Naive B cell (primary cell): Measurements from ENCODE around the gene SHB. TPM values are rescaled to one million over a fixed set of nuclear protein-coding genes. Genes with fewer than 3 reads are reported as not detected.

Source experiments
- ATAC-seq, 2 donors: fragments of 150-1000 bp; cut with Tn5 transposase; 2 replicates each; pipeline ENCODE4 v1.10.0; 2021; ENCODE audit warnings: low read depth in 2 of 2, mild to moderate bottlenecking in 2 of 2, moderate library complexity in 2 of 2
- DNase-seq: peaks from one replicate; pipeline ENCODE4 v3.0.0; 2022
- H3K27ac Mint-ChIP-seq, 6 donors: one replicate each; pipeline ENCODE4 v1.8.0; 2020 to 2022; ENCODE audit warnings: mild to moderate bottlenecking in 6 of 6, mixed read lengths in 6 of 6, moderate library complexity in 5 of 6, inconsistent platforms in 2 of 6
- H3K27me3 Mint-ChIP-seq, 3 donors: one replicate each; pipeline ENCODE4 v1.8.0; 2021 to 2022; ENCODE audit warnings: mixed read lengths in 3 of 3, mild to moderate bottlenecking in 1 of 3
- H3K36me3 Mint-ChIP-seq, 2 donors: one replicate each; pipeline ENCODE4 v1.8.0; 2020 to 2022; ENCODE audit warnings: mixed read lengths in 2 of 2, inconsistent platforms in 1 of 2, mild to moderate bottlenecking in 1 of 2
- H3K4me1 Mint-ChIP-seq, 3 donors: one replicate each; pipeline ENCODE4 v1.8.0; 2020 to 2022; ENCODE audit warnings: mixed read lengths in 3 of 3, inconsistent platforms in 1 of 3, mild to moderate bottlenecking in 1 of 3, moderate library complexity in 1 of 3
- H3K4me3 Mint-ChIP-seq, 8 donors: one replicate each; pipeline ENCODE4 v1.8.0; 2020 to 2022; ENCODE audit warnings: mild to moderate bottlenecking in 8 of 8, mixed read lengths in 8 of 8, moderate library complexity in 8 of 8, inconsistent platforms in 2 of 8
- H3K9me3 Mint-ChIP-seq, 7 donors: one replicate each; pipeline ENCODE4 v1.8.0; 2020 to 2022; ENCODE audit warnings: mixed read lengths in 7 of 7, mild to moderate bottlenecking in 5 of 7, inconsistent platforms in 2 of 7, moderate library complexity in 1 of 7
- polyA plus RNA-seq, 6 donors: library from polyadenylated mRNA; unstranded; fragments of 300-500 nt; fragmentation: Illumina TruSeq; gene quantifications; one replicate each; pipeline ENCODE4 v1.2.3, GENCODE V29; 2021; ENCODE audit warnings: low read depth in 6 of 6

SHB gene
- polyA plus RNA-seq, 6 donors from 2014 or later, result 0.17 to 0.55 (median 0.27) TPM

DNA sequence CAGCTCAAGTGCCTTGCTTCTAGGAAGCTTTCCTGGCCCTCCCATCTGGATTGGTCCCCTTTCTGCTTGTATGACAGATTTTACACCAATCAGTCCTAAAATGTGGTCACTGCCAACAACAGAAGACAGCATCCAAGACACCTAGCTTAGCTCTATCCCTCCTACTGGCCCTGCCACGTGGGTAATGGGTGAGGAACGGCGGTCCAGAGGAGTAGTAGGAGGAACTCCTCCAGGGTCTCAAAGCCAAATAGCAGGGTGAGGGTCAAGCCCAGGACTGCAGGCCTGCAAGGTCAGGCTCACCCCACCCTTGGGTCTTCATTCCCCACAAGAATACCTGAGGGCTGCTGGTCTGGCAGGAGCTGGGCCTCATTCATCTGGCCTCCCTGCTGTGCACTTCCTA is 108.4 kb downstream of the SHB start:
- Mint-ChIP-seq H3K9me3 (no peaks in the 10 kb centered on the region), H3K27me3 (peaks cover 0 to 9% (median 8%) of the 10 kb centered on the region in 3 donors), H3K36me3 (no peaks in the 10 kb centered on the region), H3K4me1 (no peaks in the 10 kb centered on the region), H3K4me3 (no peak overlapping the region), H3K27ac (peak overlapping the region in 1 of 6 donors; percentile 46)
- no peak for ATAC-seq
- DNase-seq, result no peak

DNA sequence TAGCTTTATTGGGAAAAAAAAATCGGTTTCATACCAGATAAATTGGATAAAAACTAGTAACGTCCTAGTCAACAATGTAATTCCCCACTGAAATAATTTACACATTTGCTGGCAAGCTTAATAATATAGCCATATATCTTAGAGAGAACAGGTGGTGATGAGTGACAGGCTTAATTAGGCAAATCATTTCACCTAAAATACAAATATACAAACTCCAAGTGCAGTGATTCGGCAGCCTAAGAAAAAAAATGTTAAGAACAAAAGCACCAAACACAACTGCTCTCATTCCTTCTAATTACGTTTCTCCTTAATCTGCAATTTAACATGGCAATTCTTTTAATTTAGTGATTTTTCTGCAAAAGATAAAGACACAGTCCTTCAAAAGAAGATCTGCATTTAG is 109.1 kb downstream of the SHB start:
- H3K4me3 Mint-ChIP-seq, result no peak overlapping the region
- ATAC-seq, result no peak
- no peaks in the 10 kb centered on the region for H3K36me3 Mint-ChIP-seq

DNA sequence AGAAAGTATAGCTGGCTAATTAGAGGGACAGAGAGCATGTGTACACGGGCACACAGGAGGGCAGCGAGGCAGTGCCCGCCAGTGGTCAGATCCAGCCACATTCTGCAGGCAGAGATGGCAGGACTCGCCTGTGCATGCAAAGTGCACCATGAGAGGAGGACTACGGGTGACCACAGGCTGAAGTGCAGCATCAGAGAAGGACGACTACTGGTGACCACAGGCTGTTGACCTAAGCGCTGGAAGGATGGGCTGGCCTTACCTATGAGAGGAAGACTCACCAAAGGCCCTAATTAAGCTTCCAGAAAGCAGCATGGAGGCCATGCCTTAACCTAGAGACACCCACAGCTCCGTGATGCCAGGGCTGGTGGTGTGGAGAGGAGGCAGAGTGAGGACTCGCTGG is 110.9 kb downstream of the SHB start:
- Mint-ChIP-seq H3K36me3 (no peaks in the 10 kb centered on the region), H3K4me3 (no peak overlapping the region), H3K27ac (no peak overlapping the region), H3K9me3 (no peaks in the 10 kb centered on the region), H3K4me1 (no peaks in the 10 kb centered on the region), H3K27me3 (peaks cover 0 to 9% (median 8%) of the 10 kb centered on the region in 3 donors)
- no peak for DNase-seq
- no peak for ATAC-seq

More for the DNA sequence above, 109.1 kb downstream of the SHB start:
- H3K27ac Mint-ChIP-seq, result peak overlapping the region in 1 of 6 donors; percentile 62
- H3K9me3 Mint-ChIP-seq, result no peaks in the 10 kb centered on the region
- H3K27me3 Mint-ChIP-seq, result peaks cover 0 to 9% (median 8%) of the 10 kb centered on the region in 3 donors
- H3K4me1 Mint-ChIP-seq, result no peaks in the 10 kb centered on the region
- no peak for DNase-seq

DNA sequence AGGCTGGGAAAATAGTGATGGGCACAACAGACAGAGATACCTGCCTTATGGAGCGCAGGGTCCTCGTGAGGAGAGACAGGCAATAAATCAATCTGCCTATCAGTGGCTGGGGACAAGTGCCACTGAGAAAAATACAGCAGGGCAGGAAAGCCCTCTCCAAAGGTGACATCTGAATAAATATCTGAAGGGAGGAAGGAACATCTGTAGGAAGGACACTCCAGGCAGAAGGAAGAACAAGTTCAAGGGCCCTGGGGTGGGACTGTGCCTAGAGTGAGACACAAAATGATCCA is 111.4 kb downstream of the SHB start:
- Mint-ChIP-seq H3K9me3 (peaks cover 0 to 3% (median 0%) of the 10 kb centered on the region in 7 donors), H3K4me1 (no peaks in the 10 kb centered on the region), H3K36me3 (no peaks in the 10 kb centered on the region), H3K4me3 (no peak overlapping the region), H3K27ac (peak overlapping the region in 1 of 6 donors; percentile 6), H3K27me3 (peaks cover 0 to 12% (median 8%) of the 10 kb centered on the region in 3 donors)
- ATAC-seq, result no peak
- DNase-seq, result no peak

DNA sequence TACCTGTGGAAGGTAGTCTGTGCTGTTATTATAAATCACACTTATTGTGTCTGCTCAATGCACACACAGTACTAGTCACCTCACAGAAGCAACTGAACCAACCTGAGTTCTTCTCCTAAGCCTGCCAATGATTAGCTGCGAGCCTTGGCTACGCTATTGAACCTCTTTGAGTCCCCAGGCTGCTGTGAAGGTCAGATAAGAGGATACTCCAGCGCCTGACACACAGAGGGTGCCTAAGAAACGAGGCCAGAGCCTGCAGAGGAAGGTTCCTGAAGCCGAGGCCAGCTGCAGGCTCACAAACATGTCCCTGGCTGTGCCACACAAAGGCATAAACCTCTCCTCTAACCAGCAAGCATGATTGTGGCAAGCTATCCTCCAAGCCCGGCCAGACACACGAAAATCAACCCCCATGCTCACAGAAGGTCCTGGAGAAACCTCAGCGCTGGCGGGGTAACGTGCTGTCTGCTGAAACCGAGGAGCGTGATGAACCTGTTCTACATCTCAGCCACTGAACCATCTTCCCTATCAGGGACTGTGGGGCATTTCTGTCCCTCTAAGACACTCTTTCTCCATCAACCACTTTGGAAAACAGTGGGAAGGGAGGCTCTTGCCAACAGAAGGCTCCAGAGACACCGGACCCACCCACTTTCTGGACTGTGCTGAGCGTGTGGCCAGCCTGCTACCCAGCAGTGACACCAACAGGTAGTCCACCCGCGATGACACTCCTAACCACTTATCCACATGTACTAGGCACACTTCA is 111.9 kb downstream of the SHB start:
- H3K4me3 Mint-ChIP-seq, result peak overlapping the region in 1 of 8 donors; percentile 57
- no peak for DNase-seq
- no peak for ATAC-seq
- H3K27ac Mint-ChIP-seq, result no peak overlapping the region
- H3K27me3 Mint-ChIP-seq, result peaks cover 0 to 17% (median 11%) of the 10 kb centered on the region in 3 donors
- no peaks in the 10 kb centered on the region for H3K36me3 Mint-ChIP-seq
- no peaks in the 10 kb centered on the region for H3K4me1 Mint-ChIP-seq
- peaks cover 0 to 3% (median 0%) of the 10 kb centered on the region in 7 donors for H3K9me3 Mint-ChIP-seq

DNA sequence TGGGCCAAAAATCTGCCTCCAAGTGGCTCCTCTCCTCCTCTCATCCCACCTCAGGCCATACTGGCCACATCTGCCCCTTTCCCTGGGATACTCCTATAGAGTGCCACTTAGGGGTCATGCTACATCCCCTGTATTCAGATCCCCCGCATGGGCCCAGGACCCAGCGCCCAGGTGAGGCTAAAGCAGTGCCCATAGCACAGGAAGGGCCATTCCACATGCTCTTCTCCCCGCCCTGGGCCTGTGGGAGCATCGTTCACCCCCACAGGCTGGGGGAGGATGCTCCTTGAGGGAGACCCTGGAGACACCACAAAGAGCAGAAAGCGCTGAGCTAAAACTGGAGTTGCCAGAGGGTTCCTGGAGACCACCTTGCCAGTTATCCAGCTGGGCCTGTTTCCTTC is 112.6 kb downstream of the SHB start:
- Mint-ChIP-seq H3K4me1 (no peaks in the 10 kb centered on the region), H3K36me3 (no peaks in the 10 kb centered on the region), H3K27ac (peak overlapping the region in 1 of 6 donors; percentile 39), H3K9me3 (peaks cover 0 to 5% (median 0%) of the 10 kb centered on the region in 7 donors), H3K27me3 (peaks cover 0 to 23% (median 15%) of the 10 kb centered on the region in 3 donors), H3K4me3 (peak overlapping the region in 1 of 8 donors; percentile 34)
- ATAC-seq (no peak), DNase-seq (no peak)

DNA sequence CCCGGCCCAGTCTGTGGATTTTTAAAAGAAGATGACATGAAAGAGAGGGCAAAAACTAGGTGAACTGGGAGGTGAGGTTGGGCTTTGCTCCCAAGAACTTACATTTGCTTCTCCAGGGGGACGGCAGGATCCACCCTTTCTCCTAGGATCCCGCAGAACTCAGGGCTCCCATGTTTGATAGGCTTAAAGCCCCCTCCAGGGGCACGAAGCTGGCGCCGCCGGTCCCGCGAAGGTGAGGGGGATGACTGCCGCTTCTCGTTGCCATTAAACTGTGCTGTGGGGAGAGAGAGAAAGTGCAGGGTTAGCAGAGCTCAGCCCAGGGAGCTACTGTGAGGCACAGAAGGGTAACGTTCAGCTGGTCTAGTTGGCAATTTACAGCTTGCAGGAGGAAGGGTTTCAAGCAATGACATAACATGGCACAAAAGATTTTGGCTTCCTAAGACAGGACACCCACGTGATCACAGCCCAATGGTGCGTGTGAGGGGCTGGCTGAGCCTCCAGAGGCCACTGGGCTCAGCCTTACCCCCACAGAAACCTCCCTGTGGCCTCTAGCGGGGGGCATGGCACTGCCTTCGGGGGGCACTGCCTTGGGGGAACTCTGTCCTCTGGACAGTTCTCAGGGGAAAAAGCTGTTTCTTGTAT is 113.1 kb downstream of the SHB start:
- Mint-ChIP-seq H3K9me3 (peaks cover 0 to 5% (median 0%) of the 10 kb centered on the region in 7 donors), H3K27me3 (peaks cover 0 to 23% (median 15%) of the 10 kb centered on the region in 3 donors), H3K36me3 (no peaks in the 10 kb centered on the region), H3K4me1 (no peaks in the 10 kb centered on the region), H3K27ac (no peak overlapping the region), H3K4me3 (peak overlapping the region in 1 of 8 donors; percentile 72)
- no peak for DNase-seq
- ATAC-seq, result no peak

DNA sequence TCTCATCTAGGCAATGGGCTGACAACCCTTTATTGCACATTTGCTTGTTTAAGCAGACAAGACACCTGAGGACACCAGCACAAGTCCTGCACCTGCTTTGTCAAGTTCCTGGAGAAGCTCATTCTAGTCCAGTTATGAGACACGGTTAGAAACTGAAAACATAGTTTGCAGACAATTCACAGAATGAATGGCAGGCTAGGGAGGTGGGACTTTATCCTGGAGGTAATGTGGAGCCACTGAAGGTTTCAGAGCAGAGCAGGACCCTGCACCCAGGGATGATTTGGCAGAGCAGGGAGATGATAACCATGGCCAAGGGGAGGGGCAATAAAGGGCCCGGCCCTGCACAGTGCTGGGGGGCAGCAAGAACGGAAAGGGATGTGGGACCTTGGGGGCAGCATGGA is 114.4 kb downstream of the SHB start:
- Mint-ChIP-seq H3K9me3 (peaks cover 0 to 5% (median 0%) of the 10 kb centered on the region in 7 donors), H3K36me3 (no peaks in the 10 kb centered on the region), H3K27me3 (peaks cover 0 to 23% (median 15%) of the 10 kb centered on the region in 3 donors), H3K4me1 (no peaks in the 10 kb centered on the region), H3K27ac (no peak overlapping the region), H3K4me3 (no peak overlapping the region)
- DNase-seq (no peak), ATAC-seq (no peak)

DNA sequence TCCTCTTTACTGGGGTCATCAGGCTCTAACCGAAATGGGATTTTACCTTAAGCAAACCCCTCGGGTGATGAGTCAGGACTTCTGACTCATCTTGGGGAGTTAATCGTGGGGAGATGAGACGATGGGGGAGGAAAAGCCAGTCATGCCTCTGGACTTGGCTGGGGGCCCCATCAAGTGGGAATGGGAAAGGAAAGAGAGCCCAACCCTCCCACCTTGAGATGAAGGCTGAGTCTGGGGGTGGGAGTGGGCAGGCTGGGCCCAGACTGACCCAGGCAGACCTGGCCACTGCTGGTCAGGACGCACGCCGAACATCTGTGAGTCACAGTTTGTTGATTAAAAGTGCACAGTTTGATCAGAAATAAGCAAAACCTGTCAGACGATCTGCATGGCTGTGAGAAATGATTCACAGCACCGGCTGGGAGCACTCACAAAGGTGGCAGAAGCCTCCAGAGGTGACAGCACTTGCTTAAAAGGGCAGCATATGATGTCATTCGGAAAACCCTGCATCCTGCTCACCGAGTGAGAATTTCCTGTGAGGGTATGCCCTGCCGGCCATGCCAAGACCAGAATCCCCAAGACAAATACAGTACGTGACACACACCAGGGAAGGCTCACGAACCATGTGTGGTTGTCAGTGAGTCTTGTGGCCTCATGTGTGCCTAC is 115.1 kb downstream of the SHB start:
- ATAC-seq (no peak), DNase-seq (no peak)
- no peaks in the 10 kb centered on the region for H3K36me3 Mint-ChIP-seq
- H3K4me1 Mint-ChIP-seq, result no peaks in the 10 kb centered on the region
- H3K4me3 Mint-ChIP-seq, result no peak overlapping the region
- H3K9me3 Mint-ChIP-seq, result peaks cover 0 to 5% (median 0%) of the 10 kb centered on the region in 7 donors
- peaks cover 0 to 23% (median 15%) of the 10 kb centered on the region in 3 donors for H3K27me3 Mint-ChIP-seq
- no peak overlapping the region for H3K27ac Mint-ChIP-seq

DNA sequence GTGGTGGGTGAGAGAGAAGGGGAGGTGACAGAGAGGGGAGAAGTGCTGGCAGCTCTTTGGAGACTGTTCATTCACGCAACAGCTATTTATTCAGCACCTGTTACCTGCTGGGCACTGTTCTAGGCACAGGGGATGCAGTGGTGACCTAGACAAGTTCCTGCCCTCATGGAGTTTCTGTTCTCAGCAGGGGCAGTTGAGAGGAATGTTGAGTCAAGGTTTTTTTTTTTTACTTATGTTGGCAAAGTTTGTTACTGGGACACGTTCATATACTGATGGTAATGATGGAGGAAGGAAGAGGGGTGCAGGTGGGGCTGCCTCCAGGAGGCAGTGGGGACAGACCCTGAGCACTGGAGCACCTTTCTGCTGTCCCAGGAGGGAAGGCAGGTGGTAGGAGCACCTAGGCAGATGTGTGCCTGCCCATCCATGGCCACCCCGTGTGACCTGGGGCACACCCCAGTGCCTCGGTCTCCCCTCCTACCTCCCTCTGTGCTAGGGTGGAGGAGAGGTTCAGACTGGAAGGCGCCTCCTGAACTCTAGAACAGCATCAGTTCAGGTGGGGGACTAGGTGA is 115.7 kb downstream of the SHB start:
- Mint-ChIP-seq H3K4me1 (no peaks in the 10 kb centered on the region), H3K27ac (peak overlapping the region in 1 of 6 donors; percentile 0), H3K36me3 (no peaks in the 10 kb centered on the region), H3K9me3 (peaks cover 0 to 5% (median 0%) of the 10 kb centered on the region in 7 donors), H3K27me3 (peaks cover 0 to 23% (median 15%) of the 10 kb centered on the region in 3 donors), H3K4me3 (no peak overlapping the region)
- DNase-seq (no peak), ATAC-seq (no peak)

DNA sequence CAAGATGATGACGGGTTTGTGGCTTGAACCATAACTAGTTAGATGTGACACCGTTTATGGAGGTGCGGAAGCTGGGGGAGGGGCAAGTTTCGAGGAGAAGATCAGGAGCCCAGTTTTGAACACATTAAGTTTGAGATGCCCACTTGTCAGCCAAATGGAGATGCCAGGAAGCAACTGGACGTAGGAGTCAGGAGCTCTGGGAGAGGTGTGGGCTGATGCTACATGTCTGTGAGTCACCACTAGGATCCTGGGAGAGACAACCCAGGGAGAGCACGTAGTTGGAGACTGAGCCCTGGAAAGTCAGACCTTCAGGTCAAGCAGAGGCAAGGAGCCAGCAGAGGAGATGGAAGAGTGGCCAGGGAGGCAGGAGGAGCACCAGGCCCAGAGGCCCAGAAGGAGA is 116.3 kb downstream of the SHB start:
- ATAC-seq, result no peak

DNA sequence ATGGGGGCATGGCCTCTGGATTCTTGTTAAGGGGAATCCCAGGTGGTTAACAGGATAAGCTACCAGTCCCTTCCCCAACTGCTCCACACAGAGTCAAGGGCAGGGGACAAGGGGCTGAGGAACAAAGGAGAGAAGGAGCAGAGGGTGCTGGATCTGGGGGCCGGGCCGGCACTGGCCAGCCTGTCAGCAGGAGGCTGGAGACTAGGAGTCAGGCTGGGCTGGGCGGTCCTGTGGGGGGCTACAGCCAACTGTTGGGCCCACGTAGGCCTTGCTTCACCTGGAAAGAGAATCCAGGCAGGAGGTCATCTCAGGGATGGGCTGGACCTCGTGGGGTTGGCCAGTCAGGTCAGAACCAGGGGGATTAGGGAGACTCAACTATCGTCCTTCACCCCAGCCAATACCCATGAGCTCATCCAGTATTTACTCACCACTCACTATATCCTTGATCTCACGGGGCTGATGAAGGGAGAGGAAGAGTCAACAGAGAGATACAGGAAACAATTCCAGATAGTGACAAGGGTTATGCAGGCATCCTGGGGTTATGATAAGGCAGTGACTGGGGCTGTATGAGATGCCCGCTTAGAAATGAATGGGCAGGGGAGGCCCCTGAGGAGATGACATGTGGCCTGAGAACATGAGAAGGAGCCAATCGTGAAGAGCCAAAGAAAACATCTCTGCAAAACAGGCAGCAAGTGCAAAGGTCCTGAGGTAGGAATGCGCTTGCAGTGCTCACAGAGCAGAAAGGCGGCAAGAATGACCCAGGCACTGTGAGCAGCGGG is 117.2 kb downstream of the SHB start:
- Mint-ChIP-seq H3K36me3 (no peaks in the 10 kb centered on the region), H3K27ac (peak overlapping the region in 1 of 6 donors; percentile 57), H3K9me3 (peaks cover 0 to 5% (median 0%) of the 10 kb centered on the region in 7 donors), H3K27me3 (peaks cover 0 to 14% (median 7%) of the 10 kb centered on the region in 3 donors), H3K4me1 (no peaks in the 10 kb centered on the region), H3K4me3 (no peak overlapping the region)
- ATAC-seq (no peak), DNase-seq (no peak)

More for the DNA sequence above, 116.3 kb downstream of the SHB start:
- no peak overlapping the region for H3K27ac Mint-ChIP-seq
- peaks cover 0 to 21% (median 12%) of the 10 kb centered on the region in 3 donors for H3K27me3 Mint-ChIP-seq
- H3K4me1 Mint-ChIP-seq, result no peaks in the 10 kb centered on the region
- no peaks in the 10 kb centered on the region for H3K36me3 Mint-ChIP-seq
- peaks cover 0 to 5% (median 0%) of the 10 kb centered on the region in 7 donors for H3K9me3 Mint-ChIP-seq
- no peak for DNase-seq
- H3K4me3 Mint-ChIP-seq, result peak overlapping the region in 1 of 8 donors; percentile 1

DNA sequence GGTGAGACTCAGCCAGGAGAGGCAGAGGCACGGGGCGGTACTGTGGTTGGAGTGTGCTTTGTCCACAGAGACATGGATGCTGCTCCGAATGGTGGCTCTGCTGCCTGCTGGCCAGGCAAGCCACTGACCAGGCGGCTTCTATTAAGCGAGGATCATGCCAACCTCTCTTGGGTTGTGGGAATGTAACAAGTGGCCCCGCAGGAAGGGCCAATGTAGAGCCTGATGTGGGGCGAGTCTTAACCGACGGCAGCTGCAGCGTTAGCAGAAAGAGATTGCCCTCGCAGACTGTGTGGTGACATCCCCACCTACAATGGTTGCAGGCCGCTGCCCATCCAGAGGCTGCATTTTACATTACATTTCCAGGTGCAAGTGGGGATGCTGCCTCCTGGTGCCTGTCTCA is 118.5 kb downstream of the SHB start:
- ATAC-seq (no peak), DNase-seq (no peak)
- H3K27me3 Mint-ChIP-seq, result peaks cover 0 to 14% (median 7%) of the 10 kb centered on the region in 3 donors
- peak overlapping the region in 1 of 6 donors; percentile 61 for H3K27ac Mint-ChIP-seq
- H3K9me3 Mint-ChIP-seq, result peaks cover 0 to 5% (median 0%) of the 10 kb centered on the region in 7 donors
- no peaks in the 10 kb centered on the region for H3K36me3 Mint-ChIP-seq
- H3K4me1 Mint-ChIP-seq, result no peaks in the 10 kb centered on the region
- no peak overlapping the region for H3K4me3 Mint-ChIP-seq
